ENCODE data around the gene RXFP1.
"Not testable (repeated sequence)": the region's sequence is repeated elsewhere in the genome, so short reads cannot be mapped to it uniquely, and the experiment has no call there.

The RXFP1 gene

DNA sequence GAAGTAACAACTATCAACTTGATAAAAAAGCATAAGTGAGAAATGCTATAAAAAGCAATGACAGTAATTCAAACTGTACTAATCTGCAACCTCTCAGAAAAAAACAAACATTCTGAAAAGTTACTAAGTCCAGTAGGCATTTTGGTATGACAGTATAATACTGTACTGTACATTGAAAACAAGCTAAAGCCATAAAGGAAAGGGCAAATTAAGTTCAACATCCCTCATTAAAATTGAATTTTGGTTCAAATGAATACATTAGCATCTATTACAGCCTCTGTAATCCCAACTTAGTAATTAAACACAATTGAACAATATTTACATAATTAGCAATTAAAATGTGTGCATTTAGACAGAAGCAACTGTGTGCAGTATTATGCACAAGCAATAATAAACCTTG lies 96.3 kb downstream of the RXFP1 start:
- DNase-seq (ENCODE audit: low spot score): no peak

DNA sequence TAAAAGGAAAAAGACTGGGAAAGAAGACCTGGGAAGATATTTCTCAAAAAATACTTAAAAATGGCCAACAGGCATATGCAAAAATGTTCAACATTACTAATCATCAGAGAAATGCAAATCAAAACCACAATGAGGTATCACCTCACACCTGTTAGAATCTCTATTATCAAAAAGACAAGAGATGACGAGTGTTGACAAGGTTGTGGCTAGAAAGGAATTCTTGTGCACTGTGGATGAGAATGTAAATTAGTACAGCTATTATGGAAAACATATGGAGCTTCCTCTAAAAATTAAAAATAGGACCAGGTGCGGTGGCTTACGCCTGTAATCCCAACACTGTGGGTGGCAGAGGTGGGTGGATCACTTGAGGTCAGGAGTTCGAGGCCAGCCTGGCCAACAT lies 100.0 kb downstream of the RXFP1 start:
- DNase-seq (ENCODE audit: low spot score): no peak

DNA sequence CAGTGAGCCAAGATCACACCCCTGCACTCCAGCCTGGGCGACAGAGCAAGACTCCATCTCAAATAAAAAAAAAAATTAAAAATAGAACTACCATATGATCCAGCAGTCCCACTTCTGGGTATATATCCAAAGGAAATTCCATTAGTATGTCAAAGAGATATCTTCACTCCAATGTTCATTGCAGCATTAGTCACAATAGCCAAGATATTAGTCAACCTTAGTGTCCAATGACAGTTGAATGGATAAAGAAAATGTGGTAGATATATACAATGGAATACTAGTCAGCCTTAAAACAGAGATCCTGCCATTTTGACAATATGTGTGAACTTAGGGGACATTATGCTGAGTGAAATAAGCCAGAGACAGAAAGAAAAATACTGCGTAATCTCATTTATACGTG lies 100.6 kb downstream of the RXFP1 start:
- no peak for DNase-seq (ENCODE audit: low spot score)

DNA sequence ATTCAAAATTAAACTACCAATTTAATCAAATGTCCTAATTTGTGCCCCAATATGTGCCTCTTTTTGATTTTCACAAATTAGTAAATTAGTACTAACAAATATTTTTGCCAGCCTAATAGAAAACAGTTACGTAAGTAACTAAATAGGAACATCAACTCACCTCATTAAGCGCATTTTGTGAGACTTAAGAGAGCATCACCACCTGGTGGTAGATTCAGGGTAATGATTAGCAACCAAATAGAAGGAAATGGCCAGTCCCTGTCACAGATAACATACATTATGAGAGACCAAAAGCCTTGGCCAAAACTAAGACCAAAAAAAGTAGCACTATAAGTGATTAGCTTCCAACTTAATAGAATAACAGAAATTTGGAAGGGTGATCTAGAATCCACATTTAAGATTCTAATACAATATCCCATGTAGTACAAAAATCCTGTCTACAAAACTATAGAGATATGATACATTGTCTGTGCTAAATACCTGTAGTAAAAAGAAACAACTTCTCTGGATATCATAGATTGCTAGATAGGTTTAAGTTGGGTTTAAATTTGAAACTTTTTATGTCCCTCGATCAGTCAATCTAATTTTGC lies 103.3 kb downstream of the RXFP1 start:
- peak; percentile 8 for DNase-seq (ENCODE audit: low spot score)

DNA sequence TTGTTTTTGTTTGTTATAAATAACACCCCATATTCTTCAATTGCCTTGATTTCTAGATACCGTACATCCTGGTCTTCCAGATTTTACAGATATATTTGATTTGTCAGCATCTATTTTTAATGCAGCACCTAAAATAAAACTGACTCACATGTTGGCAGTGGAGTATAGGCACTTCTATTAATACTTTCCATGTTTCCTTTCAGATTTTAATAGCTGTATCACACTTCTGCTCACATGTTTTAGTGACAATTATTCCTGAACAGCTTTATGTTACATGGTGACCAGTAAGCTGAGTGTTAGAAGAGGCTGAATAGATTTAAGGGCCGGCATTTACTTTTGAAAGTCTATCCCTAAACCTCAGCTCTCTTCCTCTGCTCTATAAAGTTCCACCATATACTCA lies 103.9 kb downstream of the RXFP1 start:
- no peak for DNase-seq (ENCODE audit: low spot score)

DNA sequence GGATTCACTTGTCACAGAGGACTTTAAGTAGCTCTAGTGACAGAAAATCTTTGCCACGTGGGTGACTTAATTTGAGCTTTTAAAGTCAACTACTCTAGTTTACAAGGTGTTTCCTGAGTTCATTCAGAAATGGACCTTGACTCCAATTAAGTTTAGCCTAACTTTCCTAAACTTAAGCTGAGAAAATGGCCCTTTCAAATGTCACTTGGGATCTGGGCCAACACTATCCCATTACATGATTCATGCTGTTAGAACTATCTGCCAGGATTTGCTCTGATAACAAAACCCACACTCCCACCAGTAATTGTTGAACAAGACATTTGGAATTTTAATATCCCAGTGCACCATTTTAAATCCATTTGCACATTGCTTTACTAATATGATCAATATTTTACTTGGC lies 109.2 kb downstream of the RXFP1 start:
- DNase-seq (ENCODE audit: low spot score): no peak

DNA sequence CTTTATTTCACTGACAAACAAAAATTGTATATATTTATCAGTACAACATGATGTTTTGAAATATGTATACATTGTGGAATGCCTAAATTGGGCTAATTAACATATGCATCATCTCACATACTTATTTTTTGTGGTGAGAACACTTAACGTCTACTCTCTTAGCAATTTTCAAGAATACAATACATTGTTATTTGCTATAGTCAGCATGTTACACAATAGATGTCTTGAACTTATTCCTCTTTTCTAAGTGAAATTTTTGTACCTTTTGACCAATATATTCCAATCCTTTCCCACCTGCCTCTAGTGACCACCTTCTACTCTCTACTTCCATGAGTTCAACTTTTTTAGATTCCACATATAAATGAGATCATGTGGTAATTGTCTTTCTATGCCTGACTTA lies 114.9 kb downstream of the RXFP1 start:
- no peak for DNase-seq (ENCODE audit: low spot score)

DNA sequence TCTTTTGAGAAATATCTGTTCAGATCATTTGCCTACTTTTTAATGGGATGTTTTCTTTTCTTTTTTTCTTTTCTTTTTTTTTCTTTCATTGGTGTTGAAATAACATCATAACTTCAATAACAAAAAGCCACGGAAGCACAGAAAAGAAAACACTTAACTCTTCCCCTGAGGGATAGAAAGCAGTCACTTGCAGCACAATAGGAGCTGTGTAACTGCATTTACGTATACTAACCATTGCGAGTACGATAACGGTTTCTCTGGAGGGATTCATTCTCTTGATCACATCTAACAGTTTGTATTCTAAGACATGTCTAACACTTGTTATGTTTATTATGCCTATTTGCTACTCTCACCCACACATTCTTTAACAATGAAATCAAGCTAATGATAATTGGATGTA lies 122.7 kb downstream of the RXFP1 start:
- DNase-seq (ENCODE audit: low spot score): no peak

DNA sequence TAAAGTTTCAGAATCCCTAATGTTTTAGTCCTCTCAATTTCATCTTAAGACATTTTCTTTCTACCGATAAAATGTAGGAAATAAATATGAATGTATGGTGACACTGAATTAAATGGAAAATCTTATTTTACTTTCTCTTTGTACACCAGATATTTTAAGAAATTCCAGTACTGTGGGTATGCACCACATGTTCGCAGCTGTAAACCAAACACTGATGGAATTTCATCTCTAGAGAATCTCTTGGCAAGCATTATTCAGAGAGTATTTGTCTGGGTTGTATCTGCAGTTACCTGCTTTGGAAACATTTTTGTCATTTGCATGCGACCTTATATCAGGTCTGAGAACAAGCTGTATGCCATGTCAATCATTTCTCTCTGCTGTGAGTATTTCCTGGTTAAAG lies 123.1 kb downstream of the RXFP1 start:
- no peak for DNase-seq (ENCODE audit: low spot score)

DNA sequence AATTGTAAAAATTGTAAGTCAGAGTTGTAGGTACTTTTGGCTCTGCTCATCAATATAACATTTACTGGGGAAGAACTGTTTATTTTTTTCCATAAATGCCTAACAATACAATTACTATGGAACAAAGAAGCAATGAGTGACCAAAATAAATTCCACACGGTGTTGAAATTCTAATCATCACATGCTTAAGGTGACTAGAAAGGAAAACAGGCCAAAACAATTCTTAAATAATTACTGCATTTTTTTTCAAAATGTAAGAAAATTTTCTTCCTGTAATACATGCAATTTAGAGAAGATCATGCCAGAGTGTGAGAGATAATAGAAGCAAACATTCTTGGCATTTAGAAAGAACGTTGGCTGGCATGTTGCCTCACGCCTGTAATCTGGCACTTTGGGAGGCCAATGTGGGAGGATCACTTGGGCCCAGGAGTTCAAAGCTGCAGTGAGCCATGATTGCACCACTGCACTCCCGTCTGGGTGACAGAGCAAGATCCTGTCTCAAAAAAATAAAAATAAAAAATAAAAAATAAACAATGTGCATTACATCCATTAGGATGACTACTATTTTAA lies 127.5 kb downstream of the RXFP1 start:
- no peak for DNase-seq (ENCODE audit: low spot score)

DNA sequence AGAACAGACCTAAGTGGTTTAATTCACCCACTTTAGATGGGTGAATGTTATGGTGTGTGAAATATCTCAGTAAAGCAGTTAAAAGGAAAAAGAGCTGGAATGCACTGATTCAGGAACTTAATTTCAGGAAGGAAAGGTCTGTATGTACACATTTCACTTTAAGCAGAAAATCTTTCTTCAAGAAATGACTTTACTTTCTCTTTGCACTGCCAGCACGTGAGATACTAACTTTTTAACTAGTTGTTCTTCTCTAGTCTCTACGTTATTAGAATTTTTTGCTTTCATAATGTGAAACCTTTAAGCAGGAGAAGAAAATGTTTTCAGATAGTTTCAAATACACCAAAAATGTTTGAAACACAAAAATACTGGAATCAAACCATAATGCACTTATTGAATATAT lies 131.2 kb downstream of the RXFP1 start:
- DNase-seq (ENCODE audit: low spot score): no peak

DNA sequence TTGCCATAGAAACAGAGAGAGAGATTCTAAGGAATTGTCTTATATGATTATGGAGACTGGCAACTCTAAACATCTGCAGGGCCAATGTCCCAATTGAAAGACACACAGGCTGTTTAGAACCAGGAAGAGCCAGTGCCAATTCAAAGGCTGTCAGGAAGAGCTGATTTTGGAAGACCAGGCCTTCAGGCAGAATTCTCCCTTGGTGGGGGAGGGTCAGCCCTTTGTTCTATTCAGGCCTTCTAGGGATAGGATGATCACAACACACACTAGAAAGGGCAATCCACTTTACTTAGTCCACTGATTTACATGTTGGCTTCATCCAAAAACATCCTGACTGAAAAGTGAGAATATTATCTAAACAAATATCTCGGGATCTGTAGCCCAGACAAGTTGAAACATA lies 134.8 kb downstream of the RXFP1 start:
- DNase-seq (ENCODE audit: low spot score): no peak

DNA sequence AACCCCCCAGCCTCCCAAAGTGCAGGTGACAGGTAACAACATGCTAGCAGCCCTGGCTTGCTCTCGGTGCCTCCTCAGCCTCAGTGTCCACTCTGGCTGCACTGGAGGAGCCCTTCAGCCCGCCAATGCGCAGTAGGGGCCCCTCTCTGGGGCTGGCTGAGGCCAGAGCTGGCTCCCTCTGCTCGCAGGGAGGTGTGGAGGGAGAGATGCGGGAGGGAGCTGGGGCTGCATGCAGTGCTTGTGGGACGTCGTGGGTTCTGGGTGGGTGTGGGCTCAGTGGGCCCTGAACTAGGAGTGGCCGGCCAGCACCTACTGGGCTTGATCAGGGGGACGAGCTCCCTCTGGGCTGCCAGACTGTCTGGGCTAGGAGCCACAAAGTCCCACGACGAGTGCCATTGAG lies 135.6 kb downstream of the RXFP1 start:
- no peak for DNase-seq (ENCODE audit: low spot score)

DNA sequence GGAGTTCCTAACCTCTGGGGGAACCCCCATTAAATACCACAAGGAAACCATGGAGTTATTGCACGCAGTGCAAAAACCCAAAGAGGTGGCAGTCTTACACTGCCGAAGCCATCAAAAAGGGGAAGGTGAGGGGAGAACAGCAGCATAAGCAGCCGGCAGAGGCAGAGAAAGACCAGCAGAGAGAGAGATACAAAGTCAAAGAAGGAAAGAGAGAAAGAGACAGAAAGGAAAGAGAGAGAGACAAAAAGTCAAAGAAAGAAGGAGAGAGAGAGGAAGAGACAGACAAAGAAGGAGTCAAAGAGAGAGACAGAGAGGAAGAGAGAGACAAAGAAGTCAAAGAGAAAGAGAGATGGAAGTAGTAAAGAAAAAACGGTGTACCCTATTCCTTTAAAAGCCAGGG lies 141.6 kb downstream of the RXFP1 start:
- not testable (repeated sequence) for DNase-seq (ENCODE audit: low spot score)

DNA sequence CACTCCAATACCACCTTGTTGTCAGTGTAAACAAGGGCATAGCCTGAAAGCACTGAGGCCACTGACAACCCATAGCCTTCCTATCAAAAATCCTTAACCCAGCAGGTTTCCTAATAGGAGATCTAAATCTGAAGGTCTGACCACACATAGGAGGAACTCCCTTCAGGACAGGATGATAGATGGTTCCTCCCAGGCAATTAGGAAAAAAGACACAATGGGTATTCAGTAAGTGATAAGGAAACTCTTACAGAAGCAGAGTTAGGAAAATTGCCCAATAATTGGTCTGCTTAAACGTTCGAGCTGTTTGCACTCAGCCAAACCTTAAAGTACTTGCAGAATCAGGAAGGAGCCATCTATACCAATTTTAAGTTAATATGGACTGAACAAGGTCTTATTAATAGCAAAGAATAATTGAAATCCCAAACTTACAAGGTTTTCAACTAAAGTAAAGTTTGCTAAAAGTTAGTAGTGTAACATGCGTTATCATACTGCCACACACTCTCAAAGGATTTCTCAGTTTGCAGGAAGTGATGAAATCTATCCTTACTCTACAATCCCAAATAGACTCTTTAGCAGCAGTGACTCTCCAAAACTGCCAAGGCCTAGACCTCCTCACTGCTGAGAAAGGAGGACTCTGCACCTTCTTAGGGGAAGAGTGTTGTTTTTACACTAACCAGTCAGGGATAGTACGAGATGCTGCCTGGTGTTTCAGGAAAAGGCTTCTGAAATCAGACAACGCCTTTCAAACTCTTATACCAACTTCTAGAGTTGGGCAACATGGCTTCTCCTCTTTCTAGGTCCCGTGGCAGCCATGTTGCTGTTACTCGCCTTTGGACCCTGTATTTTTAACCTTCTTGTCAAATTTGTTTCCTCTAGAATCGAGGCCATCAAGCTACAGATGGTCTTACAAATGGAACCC lies 142.3 kb downstream of the RXFP1 start:
- not testable (repeated sequence) for DNase-seq (ENCODE audit: low spot score)

DNA sequence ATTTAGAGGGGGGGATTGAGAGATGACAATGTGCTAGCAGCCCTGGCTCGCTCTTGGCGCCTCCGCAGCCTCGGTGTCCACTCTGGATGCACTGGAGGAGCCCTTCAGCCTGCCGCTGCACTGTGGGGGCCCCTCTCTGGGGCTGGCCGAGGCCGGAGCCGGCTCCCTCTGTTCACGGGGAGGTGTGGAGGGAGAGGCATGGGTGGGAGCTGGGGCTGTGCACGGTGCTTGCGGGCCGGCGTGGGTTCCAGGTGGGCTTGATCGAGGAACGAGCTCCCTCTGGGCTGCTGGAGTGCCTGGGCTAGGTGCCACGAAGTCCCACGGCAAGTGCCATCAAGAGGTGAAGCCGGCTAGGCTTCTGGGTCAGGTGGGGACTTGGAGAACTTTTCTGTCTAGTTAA lies 143.1 kb downstream of the RXFP1 start:
- DNase-seq (ENCODE audit: low spot score): no peak

DNA sequence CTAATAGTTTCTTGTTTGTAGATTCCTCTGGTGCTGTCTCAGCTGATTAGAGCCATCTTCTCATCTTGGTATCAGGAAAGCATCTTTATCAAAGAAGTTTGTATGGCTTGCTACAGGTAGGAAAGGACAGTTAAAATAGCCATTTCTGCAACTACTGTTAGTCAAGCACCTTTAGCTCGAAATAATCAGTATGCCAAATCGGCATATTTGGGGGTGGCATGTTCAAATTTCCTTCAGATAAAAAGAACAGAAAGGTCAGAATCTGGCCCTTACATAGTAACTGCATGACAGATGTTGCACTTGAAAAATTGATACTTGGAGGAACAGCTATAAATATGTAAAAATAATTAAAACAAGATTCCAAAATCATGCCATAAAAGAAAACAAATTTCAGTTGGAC lies 145.2 kb downstream of the RXFP1 start:
- no peak for DNase-seq (ENCODE audit: low spot score)

DNA sequence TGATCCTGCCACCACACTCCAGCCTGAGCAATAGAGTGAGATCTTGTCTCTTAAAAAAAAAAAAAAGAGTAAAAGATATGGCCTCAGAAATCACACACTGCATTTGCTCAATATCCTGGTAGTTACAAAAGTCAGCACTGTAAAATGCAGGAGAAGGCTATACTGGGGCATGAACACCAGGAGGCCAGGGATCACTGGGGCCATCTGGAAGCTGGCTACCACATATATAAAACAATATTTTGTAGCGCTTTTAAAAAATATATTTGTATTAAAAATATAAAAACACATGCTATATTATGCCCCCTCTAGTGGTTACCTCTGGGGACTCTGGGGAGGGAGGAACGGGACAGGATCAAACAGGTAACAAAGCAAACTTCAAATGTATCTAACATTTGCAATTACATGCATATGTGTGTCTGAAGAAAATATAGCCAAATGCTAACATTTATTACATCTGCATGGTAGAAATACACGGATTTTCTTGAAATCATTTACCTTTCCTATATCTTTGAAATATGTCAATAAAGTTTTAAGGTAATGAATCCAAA lies 146.0 kb downstream of the RXFP1 start:
- DNase-seq (ENCODE audit: low spot score): peak; percentile 49

DNA sequence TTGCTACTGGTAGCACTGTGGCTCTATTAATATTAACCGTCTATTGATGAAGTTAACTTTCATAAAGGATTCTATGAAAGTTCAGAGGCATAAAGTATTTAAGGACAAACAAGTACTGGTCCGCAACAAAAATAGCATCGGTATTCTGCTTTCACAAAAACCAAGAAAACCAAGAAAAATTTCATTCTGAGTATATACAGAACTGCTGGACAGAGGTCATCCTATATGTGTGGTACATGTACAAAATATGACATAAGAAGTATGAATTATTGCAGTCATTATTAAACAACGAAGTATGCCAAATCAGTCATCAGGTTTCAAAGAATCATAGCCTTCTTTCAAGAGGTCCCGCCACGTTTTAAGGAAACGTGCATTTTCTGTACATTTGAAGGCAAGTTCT lies 147.6 kb downstream of the RXFP1 start:
- DNase-seq (ENCODE audit: low spot score): no peak

DNA sequence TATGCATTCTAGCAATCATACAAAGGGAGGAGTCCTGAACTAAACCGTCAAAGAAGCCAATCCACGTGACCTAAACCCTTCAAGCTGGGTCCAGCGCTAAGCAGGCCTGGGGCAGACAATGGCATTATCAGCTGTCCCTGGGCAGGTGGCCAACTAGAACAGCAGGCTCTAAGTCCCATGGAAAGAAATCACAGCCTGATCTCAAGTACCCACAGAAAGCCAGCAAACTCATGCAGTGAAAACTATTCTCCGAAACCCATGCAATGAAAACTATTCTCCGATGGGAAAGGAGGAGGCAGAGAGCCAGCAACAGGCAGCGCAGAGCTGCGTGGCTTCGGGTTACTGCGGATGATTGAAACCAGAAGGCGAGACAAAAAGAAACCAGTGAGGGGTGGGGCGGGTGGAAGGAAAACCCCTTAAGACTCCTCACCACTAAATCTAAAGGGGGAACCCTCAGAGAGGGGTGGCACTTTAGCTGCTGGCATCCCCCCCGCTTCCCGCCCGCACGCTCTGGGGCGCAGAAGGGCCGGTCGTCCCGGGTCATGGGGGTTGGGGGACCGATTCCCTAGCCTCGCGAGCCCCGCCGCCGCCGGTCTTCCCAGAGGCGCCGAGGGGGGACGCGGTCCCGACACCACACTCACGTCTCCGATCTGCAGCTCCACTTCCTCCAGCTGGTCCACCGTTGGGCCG lies 149.4 kb downstream of the RXFP1 start:
- DNase-seq (ENCODE audit: low spot score): peak; percentile 25

DNA sequence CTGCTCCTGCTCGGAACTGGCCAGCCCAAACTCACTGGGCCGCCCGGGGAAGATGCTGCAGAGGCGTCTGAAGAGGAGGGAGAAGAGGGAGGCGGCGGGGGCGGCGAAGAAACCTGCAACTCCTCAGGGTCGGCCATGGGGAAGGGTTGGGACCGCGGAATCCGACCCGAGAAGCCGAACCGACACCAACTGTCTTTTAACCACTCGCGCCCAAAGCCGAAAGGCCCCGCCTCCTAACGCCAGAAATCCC lies 149.9 kb downstream of the RXFP1 start, which contains the start of gene C4orf46:
TSS of gene C4orf46 (minus strand) at position 223 of the 250 bp plus-strand sequence. CDS start at position 137, 86 bp downstream.
- DNase-seq (ENCODE audit: low spot score): no peak

DNA sequence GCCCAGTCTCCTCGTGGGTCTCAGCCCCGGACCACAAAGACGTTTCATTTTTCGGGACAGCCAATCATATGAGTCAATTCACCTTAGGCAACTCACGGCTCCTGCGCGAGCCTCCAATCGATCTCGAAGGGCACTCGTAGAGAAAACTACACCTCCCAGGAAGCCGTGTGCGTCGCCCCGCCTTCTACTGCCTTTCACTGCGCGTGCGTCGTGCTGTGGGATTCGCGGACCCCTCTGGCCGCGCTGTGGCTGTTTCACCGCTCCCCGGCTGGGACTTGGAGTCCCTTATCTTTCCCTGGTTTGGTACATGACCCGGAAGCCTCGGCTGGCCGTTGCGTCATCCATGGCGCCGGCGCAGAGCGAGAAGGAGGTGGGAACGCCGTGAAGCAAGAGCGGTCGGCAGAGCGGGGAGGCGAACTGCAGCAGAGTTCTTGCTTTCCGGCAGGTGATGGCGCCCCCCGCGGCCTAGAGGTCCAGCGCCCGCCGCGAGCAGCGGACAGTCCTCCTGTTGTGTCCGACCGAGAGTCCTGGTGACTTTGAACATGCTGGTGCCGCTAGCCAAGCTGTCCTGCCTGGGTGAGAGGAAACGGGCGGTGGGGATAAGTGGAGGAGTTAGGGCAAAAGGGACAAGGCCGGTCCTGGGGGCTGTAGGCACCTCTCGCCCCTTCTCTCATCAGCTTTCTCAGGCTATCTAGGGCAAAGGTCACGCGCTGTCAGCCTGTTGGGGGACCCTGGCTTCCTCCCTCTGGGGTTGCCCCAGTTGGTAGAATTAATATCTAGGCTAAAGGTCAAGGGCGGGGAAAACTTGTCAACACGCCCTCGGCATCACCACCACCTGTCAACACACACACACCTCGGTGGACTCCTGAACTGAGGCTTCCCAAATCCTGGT lies 150.5 kb downstream of the RXFP1 start, which contains the start of gene ETFDH:
TSS of gene ETFDH (plus strand) at position 382 of the 892 bp plus-strand sequence. CDS start at position 543, 161 bp downstream.
- DNase-seq (ENCODE audit: low spot score): peak; percentile 82
